Stimulated activated naive CD8-positive, alpha-beta T cell treated with anti-CD3 and anti-CD28 coated beads, Interleukin-15, Interleukin-2, amounts not matched to agents 100 ng/mL and 50 ng/mL, for 24 hours (primary cell): Measurements from ENCODE around the gene PSMD10.

Source experiments
- H3K27ac Mint-ChIP-seq: one replicate; pipeline ENCODE4 v1.8.0; 2021; ENCODE audit warnings: mild to moderate bottlenecking, mixed read lengths
- H3K27me3 Mint-ChIP-seq: one replicate; pipeline ENCODE4 v1.8.0; 2021; ENCODE audit warnings: mixed read lengths
- H3K36me3 Mint-ChIP-seq: one replicate; pipeline ENCODE4 v1.8.0; 2021; ENCODE audit warnings: low read depth, mixed read lengths
- H3K4me1 Mint-ChIP-seq: one replicate; pipeline ENCODE4 v1.8.0; 2021; ENCODE audit warnings: low read depth, mixed read lengths
- H3K4me3 Mint-ChIP-seq: one replicate; pipeline ENCODE4 v1.8.0; 2021; ENCODE audit warnings: mild to moderate bottlenecking, mixed read lengths
- H3K9me3 Mint-ChIP-seq: one replicate; pipeline ENCODE4 v1.8.0; 2021; ENCODE audit warnings: mixed read lengths

The PSMD10 gene, protein sequence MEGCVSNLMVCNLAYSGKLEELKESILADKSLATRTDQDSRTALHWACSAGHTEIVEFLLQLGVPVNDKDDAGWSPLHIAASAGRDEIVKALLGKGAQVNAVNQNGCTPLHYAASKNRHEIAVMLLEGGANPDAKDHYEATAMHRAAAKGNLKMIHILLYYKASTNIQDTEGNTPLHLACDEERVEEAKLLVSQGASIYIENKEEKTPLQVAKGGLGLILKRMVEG

DNA sequence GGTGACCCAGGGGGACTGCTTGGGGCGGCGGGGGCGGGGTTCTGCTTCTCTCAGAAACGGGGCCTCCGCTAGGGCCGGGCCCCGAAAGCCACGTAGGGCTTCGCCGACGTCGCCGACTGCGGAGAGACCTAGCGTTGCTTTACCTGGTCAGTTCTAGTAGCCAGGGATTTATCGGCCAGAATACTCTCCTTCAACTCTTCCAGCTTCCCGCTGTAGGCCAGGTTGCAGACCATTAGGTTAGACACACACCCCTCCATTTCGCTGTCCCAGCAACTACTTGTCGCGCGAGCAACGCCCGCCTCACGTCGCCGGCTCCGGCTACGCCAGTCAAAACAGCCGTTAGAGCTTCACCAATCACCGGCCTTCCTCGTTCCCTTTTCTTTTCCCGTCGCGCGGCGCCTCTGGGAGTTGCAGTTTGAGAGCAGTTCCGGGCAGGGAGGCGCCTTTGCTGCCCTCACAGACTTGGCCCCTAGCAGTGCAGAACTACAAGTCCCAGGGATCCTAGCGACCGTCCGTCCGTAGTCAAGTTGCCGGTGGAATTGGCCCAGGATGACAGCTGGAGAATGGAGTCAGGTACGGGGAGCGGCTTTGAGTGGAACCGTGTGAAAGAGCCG lies at the start of gene PSMD10, which contains the start of gene ATG4A:
Gene PSMD10, minus strand, starts transcription at position 279 of the 614 bp plus-strand sequence. Its CDS starts 22 bp downstream, at position 257.
Gene ATG4A, plus strand, starts transcription at position 515 of the 614 bp plus-strand sequence. Its CDS starts 49 bp downstream, at position 564.
- Mint-ChIP-seq H3K27ac (no peak within 1 kb of the TSS), H3K4me1 (peaks cover 25% of the 10 kb centered on the region), H3K4me3 (no peak within 1 kb of the TSS), H3K27me3 (no peaks in the 10 kb centered on the region), H3K36me3 (peaks cover 4% of the 10 kb centered on the region), H3K9me3 (no peaks in the 10 kb centered on the region)

DNA sequence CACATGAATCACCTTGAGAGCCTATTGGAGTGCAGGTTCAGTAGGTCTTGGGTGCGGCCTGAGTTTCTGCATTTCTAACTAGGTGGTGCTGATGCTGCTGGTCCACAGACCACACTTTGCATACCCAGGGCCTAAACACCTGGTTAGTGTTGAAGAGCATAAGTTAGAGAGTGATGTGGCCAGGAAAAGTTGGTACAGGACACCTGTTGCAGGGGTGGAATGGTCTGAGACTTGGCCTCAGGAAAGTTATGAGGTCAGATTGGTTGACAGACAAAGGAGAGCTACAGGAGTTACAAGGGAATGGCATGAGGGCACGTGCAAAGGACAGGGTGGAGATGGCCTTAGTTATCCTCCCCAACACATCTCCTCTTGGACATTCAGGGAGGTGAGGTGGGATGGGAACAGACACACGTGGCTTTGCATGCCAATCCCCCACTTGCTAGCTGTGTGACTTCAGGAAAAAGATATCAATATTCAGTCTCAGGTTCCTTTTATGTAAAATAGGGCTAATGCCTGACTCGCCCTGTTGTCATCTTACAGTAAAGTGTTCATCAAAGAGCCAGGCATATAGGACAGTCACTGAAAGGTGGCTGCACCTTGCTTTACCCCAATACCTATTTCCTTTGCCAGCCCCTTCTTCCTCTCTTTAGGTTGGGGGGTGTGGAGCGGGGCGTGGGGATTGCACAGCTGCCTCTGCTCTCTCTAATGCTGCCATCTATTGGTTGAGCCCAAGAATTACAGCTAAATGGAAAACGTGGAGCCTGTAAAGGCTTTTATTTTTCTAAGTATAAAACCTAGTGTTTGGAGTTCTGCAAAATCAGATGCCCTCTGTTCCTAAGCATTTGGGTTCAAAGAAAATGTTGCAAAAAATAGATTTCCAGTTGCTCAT lies 47.7 kb upstream of the PSMD10 start:
- Mint-ChIP-seq H3K9me3 (no peaks in the 10 kb centered on the region), H3K4me1 (no peaks in the 10 kb centered on the region), H3K27me3 (no peaks in the 10 kb centered on the region), H3K27ac (no peak overlapping the region), H3K36me3 (peaks cover 26% of the 10 kb centered on the region), H3K4me3 (no peak overlapping the region)

DNA sequence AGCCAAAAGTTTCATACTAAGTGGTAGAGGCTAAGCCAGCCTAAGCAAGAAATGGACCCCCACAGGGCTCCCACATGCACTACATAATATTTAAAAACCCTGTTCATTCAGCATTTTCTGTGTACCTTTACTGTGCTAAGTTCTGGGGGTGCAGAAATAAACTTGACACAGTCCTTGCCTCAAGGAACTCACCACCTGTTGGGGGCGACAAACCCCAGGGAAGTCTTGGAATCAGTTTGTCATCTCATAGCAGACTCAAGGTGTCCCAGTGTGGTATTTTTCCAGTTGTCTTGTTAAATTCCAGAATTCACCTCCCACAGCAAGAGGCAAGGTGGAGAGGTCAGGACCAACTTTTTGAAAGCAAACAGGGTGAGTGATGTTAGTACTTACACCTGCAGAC lies 43.4 kb upstream of the PSMD10 start:
- H3K36me3 Mint-ChIP-seq = peaks cover 35% of the 10 kb centered on the region
- H3K4me1 Mint-ChIP-seq = no peaks in the 10 kb centered on the region
- no peak overlapping the region for H3K27ac Mint-ChIP-seq
- H3K9me3 Mint-ChIP-seq = no peaks in the 10 kb centered on the region
- H3K4me3 Mint-ChIP-seq = no peak overlapping the region
- no peaks in the 10 kb centered on the region for H3K27me3 Mint-ChIP-seq

DNA sequence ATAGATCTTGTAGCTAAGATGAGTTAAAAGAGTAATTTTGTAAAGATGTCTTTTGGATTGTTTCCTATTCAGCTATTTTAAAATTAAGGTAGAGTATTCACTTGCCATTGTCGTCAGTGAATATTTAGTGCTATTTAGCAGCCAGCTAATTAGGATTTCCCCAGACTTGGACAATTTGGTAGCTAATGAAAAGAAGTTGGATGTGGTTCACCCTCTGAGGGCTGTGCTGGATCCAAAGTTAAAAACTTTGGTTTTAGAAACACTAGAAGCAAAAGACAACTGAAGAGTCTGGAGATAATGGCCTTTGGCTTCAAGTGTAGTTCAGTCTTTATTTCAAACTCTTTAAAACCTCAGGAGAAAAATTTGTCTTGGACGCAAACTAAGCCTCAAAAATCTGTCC lies 41.5 kb upstream of the PSMD10 start:
- Mint-ChIP-seq H3K9me3 (no peaks in the 10 kb centered on the region), H3K27me3 (no peaks in the 10 kb centered on the region), H3K36me3 (peaks cover 29% of the 10 kb centered on the region), H3K4me1 (no peaks in the 10 kb centered on the region), H3K27ac (no peak overlapping the region), H3K4me3 (no peak overlapping the region)

DNA sequence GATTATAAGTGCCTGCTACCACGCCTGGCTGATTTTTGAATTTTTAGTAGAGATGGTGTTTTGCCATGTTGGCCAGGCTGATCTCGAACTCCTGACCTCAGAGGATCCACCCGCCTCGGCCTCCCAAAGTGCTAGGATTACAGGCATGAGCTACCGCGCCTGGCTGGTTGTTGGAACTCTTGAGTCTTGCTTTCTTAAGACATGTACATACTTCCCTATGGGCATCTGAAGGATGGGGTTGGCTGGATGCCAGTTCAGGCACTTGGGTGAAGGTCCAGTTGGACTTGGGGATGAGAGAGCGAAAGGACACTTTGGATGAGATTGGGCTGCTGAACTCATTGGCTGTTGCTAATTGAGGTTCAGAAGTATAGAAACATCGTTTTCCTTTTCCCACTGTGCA lies 40.7 kb upstream of the PSMD10 start:
- peaks cover 33% of the 10 kb centered on the region for H3K36me3 Mint-ChIP-seq

DNA sequence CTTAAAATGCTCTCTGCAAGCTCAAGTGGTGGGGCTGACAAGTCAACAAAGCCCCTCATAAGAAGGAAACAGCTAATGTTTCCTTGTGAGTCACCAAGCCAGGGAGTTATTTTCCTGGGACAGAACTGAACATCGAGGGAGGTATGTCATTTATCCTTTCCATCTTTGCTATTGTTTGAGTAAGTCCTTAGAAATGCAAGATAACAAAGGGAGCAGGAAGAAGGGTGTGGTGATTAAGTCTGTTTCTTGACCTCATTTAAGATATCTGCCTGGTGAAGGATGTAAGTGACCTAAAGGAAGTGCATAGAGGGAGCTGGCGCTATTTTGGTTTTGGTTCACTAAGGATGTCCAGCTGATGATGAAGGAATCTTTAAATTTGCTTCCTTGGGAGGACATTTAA lies 40.1 kb upstream of the PSMD10 start:
- no peaks in the 10 kb centered on the region for H3K9me3 Mint-ChIP-seq
- H3K27ac Mint-ChIP-seq = no peak overlapping the region
- H3K4me3 Mint-ChIP-seq = no peak overlapping the region
- H3K4me1 Mint-ChIP-seq = no peaks in the 10 kb centered on the region
- H3K36me3 Mint-ChIP-seq = peaks cover 33% of the 10 kb centered on the region
- H3K27me3 Mint-ChIP-seq = no peaks in the 10 kb centered on the region

More for the DNA sequence above, 40.7 kb upstream of the PSMD10 start:
- Mint-ChIP-seq H3K4me3 (no peak overlapping the region), H3K27me3 (no peaks in the 10 kb centered on the region), H3K9me3 (no peaks in the 10 kb centered on the region), H3K27ac (no peak overlapping the region), H3K4me1 (no peaks in the 10 kb centered on the region)

DNA sequence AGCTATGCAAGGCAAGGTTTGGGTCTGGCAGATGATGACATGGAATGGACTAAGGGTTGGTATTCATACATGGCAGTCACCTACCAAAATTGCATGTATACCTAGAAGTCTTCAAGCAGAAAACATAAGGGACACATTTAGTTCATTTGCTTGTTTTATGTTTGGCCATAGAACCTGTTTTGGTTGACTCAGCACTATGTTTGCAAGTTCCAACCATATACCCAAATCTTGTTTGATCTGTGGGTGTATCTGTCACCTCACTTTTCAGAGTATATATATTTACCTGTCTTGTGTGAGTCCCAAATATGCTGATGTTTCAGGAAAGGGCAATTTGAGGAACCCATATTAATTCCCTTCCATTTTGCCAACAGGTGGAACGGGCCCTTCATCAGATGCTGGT lies 39.5 kb upstream of the PSMD10 start:
- Mint-ChIP-seq H3K9me3 (no peaks in the 10 kb centered on the region), H3K4me1 (no peaks in the 10 kb centered on the region), H3K27me3 (no peaks in the 10 kb centered on the region), H3K27ac (no peak overlapping the region), H3K36me3 (peaks cover 33% of the 10 kb centered on the region), H3K4me3 (no peak overlapping the region)

DNA sequence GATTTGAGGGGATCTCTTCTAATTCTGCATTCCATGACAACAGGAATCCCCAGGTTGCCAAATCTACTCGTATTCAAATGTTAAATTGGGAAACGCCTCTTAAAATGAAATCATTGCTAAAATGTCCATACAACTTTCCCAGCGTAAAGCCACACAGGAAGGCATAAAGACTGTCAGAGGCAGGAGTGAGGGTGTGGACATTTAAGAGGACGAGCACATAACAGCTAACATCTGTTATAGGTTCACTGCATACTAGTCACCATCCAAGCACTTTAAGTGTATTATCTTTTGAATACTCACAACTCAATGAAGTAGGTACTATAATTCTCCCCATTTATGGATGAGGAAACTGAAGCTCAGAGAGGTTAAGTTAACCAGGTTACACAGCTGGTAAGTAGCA lies 35.8 kb upstream of the PSMD10 start:
- Mint-ChIP-seq H3K27ac (no peak overlapping the region), H3K36me3 (peaks cover 14% of the 10 kb centered on the region), H3K27me3 (no peaks in the 10 kb centered on the region), H3K9me3 (no peaks in the 10 kb centered on the region), H3K4me3 (no peak overlapping the region), H3K4me1 (no peaks in the 10 kb centered on the region)

DNA sequence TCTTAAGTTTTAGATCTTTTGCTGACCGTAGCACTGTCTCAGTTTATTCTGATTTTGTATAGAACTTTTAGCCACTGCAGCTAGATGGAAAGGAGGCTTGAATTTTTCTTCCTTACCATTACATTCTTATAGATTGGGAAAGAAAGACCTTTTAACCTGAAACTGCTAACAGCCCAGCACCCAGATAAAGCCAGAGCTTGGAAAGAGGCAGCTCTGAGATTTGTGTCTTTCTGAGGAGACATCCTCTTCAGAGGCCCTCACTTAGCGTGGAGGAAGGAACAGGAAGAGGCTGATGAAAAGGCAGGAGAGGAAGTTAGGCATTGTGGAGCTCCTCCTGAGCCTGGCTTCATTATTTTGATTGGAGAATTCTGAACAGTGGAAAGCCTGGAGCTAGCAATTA lies 35.3 kb upstream of the PSMD10 start:
- peaks cover 12% of the 10 kb centered on the region for H3K36me3 Mint-ChIP-seq
- H3K27me3 Mint-ChIP-seq = no peaks in the 10 kb centered on the region
- H3K4me3 Mint-ChIP-seq = no peak overlapping the region
- H3K9me3 Mint-ChIP-seq = no peaks in the 10 kb centered on the region
- H3K4me1 Mint-ChIP-seq = no peaks in the 10 kb centered on the region
- H3K27ac Mint-ChIP-seq = no peak overlapping the region

DNA sequence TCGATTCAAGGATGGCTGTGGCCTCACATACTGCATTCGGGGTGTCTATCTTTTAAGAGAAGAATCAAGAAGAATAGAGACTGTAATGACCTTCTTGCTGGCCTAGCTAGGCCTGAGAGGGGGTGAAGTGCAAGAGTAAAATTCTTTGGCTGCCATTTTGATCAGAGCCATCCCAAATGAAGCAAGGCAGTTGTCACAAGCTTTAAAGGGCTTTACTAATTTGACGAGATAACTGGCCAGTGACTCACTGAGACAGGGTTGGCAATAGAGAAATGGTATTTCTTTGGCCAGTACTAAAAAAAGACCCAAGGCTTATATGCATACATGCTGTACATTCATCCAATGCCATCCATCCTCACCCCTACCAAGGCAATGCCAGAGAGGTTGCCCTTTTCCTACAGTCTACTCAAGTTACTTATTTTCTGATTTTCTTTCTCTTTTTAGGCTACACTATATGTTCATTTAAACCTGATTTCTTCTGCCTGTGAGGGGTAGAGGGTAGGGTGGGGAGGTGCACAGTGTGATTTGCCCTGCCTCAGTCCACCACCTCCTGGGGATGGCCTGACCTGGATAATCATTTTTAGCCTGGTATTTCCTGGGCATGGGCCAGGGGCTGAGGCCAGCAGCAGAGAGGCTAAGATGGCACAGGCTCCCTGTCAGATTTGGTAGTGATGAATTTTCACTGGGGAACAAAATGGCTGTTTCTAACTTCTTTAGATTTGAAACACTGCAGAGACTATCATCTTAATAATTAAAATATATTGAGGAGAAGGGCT lies 32.4 kb upstream of the PSMD10 start:
- Mint-ChIP-seq H3K9me3 (no peaks in the 10 kb centered on the region), H3K27me3 (no peaks in the 10 kb centered on the region), H3K4me1 (no peaks in the 10 kb centered on the region), H3K27ac (no peak overlapping the region), H3K36me3 (peaks cover 8% of the 10 kb centered on the region), H3K4me3 (no peak overlapping the region)

DNA sequence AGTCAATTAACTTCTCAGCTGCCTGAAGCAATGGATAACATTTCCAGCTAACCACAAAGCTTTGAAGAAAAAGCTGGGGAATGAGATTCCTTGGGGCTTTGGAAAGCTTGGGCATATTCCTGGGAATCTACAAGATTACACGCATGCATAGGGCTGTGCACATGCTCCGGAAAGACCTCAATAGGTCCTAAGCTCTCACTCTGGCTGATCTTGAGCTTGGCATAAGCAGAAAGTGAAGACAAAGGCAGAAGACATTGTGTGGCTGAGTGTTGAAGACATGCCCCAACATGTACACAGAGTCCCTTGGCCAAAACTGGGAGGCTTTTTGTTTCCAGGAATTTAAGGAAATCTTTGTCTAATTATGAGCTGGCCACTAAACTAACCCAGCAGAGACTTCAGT lies 31.4 kb upstream of the PSMD10 start:
- Mint-ChIP-seq H3K36me3 (peaks cover 4% of the 10 kb centered on the region), H3K4me3 (no peak overlapping the region), H3K27ac (no peak overlapping the region), H3K27me3 (no peaks in the 10 kb centered on the region), H3K9me3 (no peaks in the 10 kb centered on the region), H3K4me1 (no peaks in the 10 kb centered on the region)

DNA sequence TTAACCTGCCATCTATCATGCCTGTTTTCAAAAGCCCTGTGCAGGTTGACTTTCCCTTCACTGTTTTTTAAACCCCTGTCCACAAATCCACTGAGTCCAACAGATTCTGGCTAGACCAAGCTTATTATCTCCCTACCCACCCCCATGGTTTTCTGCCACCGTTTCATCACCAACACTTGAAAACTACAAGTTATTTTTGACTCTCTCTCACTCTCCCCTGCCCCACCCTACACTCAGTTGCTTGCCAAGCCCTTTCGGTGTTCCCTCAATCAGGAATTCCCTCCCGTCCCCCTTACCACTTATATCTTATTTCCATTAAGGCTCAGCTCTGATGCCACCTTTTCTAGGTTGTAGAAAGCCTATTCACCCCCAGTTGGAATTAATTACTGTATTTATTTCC lies 29.9 kb upstream of the PSMD10 start:
- no peaks in the 10 kb centered on the region for H3K27me3 Mint-ChIP-seq
- H3K4me1 Mint-ChIP-seq = no peaks in the 10 kb centered on the region
- H3K9me3 Mint-ChIP-seq = no peaks in the 10 kb centered on the region
- no peaks in the 10 kb centered on the region for H3K36me3 Mint-ChIP-seq
- H3K27ac Mint-ChIP-seq = no peak overlapping the region
- H3K4me3 Mint-ChIP-seq = no peak overlapping the region

DNA sequence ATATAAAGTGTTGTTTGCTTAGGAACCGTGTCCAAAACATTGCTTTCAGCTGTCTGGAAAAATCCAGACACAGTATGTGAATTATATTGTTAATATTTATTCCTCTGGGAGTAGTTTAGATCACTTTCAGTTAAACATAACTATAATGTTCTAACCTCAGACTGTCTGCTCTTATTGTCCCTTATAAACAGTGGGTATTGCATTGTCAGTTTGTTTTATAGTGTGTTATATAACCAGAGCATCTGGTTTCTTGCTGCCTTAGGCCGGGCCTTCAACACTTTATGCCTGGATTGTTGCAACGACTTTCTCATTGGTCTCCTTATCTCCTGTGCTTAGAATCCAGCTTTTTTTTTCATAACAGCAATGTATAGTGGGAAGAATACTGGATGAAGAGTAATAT lies 26.6 kb upstream of the PSMD10 start:
- Mint-ChIP-seq H3K4me1 (peaks cover 7% of the 10 kb centered on the region), H3K9me3 (no peaks in the 10 kb centered on the region), H3K4me3 (no peak overlapping the region), H3K27me3 (no peaks in the 10 kb centered on the region), H3K27ac (no peak overlapping the region), H3K36me3 (peaks cover 4% of the 10 kb centered on the region)

DNA sequence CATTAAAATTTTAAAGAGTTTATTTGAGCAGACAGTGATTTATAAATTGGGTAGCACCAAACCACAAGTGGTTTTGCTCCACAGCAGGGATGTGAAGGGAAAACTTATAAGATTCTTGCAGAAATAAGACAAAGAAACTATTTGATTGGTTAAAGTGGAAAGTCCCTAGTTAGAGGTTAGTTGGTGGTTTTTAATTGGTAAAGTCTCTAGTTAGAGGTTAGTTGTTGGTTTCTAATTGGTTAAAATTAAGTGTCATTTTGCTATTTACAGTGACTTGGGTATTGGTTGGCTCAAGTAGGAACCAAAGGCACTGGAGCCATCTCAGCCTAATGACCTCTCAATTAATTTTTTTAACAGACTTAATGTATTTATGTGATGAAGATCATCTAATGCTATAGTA lies 23.2 kb upstream of the PSMD10 start:
- Mint-ChIP-seq H3K4me3 (no peak overlapping the region), H3K4me1 (peaks cover 7% of the 10 kb centered on the region), H3K27ac (no peak overlapping the region), H3K36me3 (peaks cover 4% of the 10 kb centered on the region), H3K27me3 (no peaks in the 10 kb centered on the region), H3K9me3 (no peaks in the 10 kb centered on the region)
